Common myeloid progenitor, CD34-positive (primary cell): ENCODE measurements around the gene EHD1.
A peak's percentile ranks its signal among the peaks of the same experiment; 100 is the strongest.
"Not testable (repeated sequence)": the region's sequence is repeated elsewhere in the genome, so short reads cannot be mapped to it uniquely, and the experiment has no call there.

Experiments used
- CTCF ChIA-PET: fragments of 350-600 bp; sonication (Branson Sonifier 250); formaldehyde crosslinking; loops from one replicate; lab custom pipeline; 2021; ENCODE audit warnings: antibody characterized with exemption; lab: Charles Lee
- POLR2A ChIA-PET: fragments of 350-600 bp; sonication (Branson Sonifier 250); formaldehyde crosslinking; loops from one replicate; lab custom pipeline; 2021; ENCODE audit warnings: antibody characterized with exemption; lab: Charles Lee
- DNase-seq, 3 donors: peaks; one replicate each; pipeline versions ENCODE4 v3.0.0 to v3.0.0-alpha.2; 2013
- H3K27ac ChIP-seq, 2 experiments: 1 replicate in 1 of 2; 2 replicates in 1 of 2; pipeline ENCODE4 v1.7.0; 2013; ENCODE audit warnings: inconsistent platforms in 2 of 2, low read length in 2 of 2, mild to moderate bottlenecking in 2 of 2, low read depth in 1 of 2, moderate library complexity in 1 of 2; ENCODE audit not compliant: severe bottlenecking in 2 of 2, insufficient read depth in 1 of 2, poor library complexity in 1 of 2
- H3K27me3 ChIP-seq, 5 experiments: replicated peaks in 2 of 5; 1 replicate in 3 of 5; 2 replicates in 2 of 5; pipeline versions ENCODE4 v1.6.1 to v1.7.0; 2013; ENCODE audit warnings: low read length in 4 of 5, mild to moderate bottlenecking in 2 of 5, moderate library complexity in 2 of 5, inconsistent platforms in 1 of 5; ENCODE audit not compliant: insufficient read depth in 5 of 5, control insufficient read depth in 4 of 5
- H3K36me3 ChIP-seq, 4 experiments: 1 replicate in 2 of 4; 2 replicates in 2 of 4; pipeline versions ENCODE4 v1.6.1 to v1.7.0; 2013; ENCODE audit warnings: low read length in 3 of 4, control low read depth in 1 of 4, mild to moderate bottlenecking in 1 of 4; ENCODE audit not compliant: control insufficient read depth in 4 of 4, insufficient read depth in 4 of 4
- H3K4me1 ChIP-seq, 4 experiments: 1 replicate in 3 of 4; 2 replicates in 1 of 4; pipeline versions ENCODE4 v1.6.1 to v1.7.1; 2013; ENCODE audit warnings: low read length in 3 of 4, mild to moderate bottlenecking in 3 of 4, control low read depth in 1 of 4, inconsistent platforms in 1 of 4, moderate library complexity in 1 of 4; ENCODE audit not compliant: control insufficient read depth in 4 of 4, insufficient read depth in 4 of 4; ENCODE audit errors: control extremely low read depth in 1 of 4
- H3K4me3 ChIP-seq, 7 experiments: 1 replicate in 4 of 7; 2 replicates in 3 of 7; pipeline versions ENCODE4 v1.5.1 to v1.7.0; 2013; ENCODE audit warnings: mild to moderate bottlenecking in 7 of 7, low read length in 6 of 7, moderate library complexity in 6 of 7, inconsistent platforms in 2 of 7, low read depth in 2 of 7, control low read depth in 1 of 7; ENCODE audit not compliant: insufficient read depth in 4 of 7, control insufficient read depth in 1 of 7; ENCODE audit errors: extremely low read depth in 1 of 7
- H3K9me3 ChIP-seq, 5 experiments: 1 replicate in 4 of 5; 2 replicates in 1 of 5; pipeline versions ENCODE4 v1.6.1 to v1.7.1; 2013; ENCODE audit warnings: low read length in 4 of 5, mild to moderate bottlenecking in 2 of 5, inconsistent platforms in 1 of 5, low read depth in 1 of 5, moderate library complexity in 1 of 5; ENCODE audit not compliant: control insufficient read depth in 4 of 5, insufficient read depth in 2 of 5; ENCODE audit errors: control extremely low read depth in 1 of 5
- WGBS: methylation state at CpG from one replicate; pipeline ENCODE4 v1.1.5; 2013; ENCODE audit not compliant: insufficient coverage; 5-methylcytosine and 5-hydroxymethylcytosine counted together

Gene EHD1

GRCh38 chr11:64826062-64826461, 52.4 kb downstream of the EHD1 start:
- Histone ChIP-seq H3K36me3 (peaks cover 0 to 20% (median 6%) of the 10 kb centered on the region in 4 experiments), H3K4me3 (no peak overlapping the region), H3K9me3 (no peaks in the 10 kb centered on the region), H3K4me1 (no peaks in the 10 kb centered on the region), H3K27me3 (no peaks in the 10 kb centered on the region), H3K27ac (no peak overlapping the region)
- POLR2A ChIA-PET, result no interaction called here
- DNase-seq, result no peak
- 97% methylated on average over 6 of the region's 7 CpGs for WGBS
- CTCF ChIA-PET, result no interaction called here

- WGBS, result 88% methylated on average over 10 of the region's 11 CpGs
- POLR2A ChIA-PET, result no interaction called here
- H3K4me1 ChIP-seq, result no peaks in the 10 kb centered on the region
- H3K36me3 ChIP-seq, result peaks cover 0 to 9% (median 1%) of the 10 kb centered on the region in 4 experiments
- CTCF ChIA-PET, result no interaction called here
- H3K27me3 ChIP-seq, result no peaks in the 10 kb centered on the region
- H3K9me3 ChIP-seq, result no peaks in the 10 kb centered on the region
- H3K27ac ChIP-seq, result no peak overlapping the region
- H3K4me3 ChIP-seq, result no peak overlapping the region
- no peak for DNase-seq
Observed at GRCh38 chr11:64823568-64824119, 54.8 kb downstream of the EHD1 start.

GRCh38 chr11:64817476-64817875, 60.9 kb downstream of the EHD1 start:
- no peak for DNase-seq
- ChIA-PET CTCF (interaction anchor here (1.3 kb wide), 1 partner anchor 27 kb away, joined by 4 read pairs; the partner anchor contains the start of gene CDC42BPG), POLR2A (no interaction called here)
- H3K4me3 ChIP-seq, result no peak overlapping the region
- no peak overlapping the region for H3K27ac ChIP-seq
- H3K27me3 ChIP-seq, result no peaks in the 10 kb centered on the region
- 100% methylated on average over 3 of the region's 3 CpGs for WGBS
- H3K4me1 ChIP-seq, result no peaks in the 10 kb centered on the region
- H3K36me3 ChIP-seq, result no peaks in the 10 kb centered on the region
- no peaks in the 10 kb centered on the region for H3K9me3 ChIP-seq

GRCh38 chr11:64815433-64815832, 63.0 kb downstream of the EHD1 start:
- POLR2A ChIA-PET, result not testable (repeated sequence)

GRCh38 chr11:64814712-64815187, 63.7 kb downstream of the EHD1 start:
- 82% methylated on average over 4 of the region's 7 CpGs for WGBS
- no peak overlapping the region for H3K4me3 ChIP-seq
- H3K36me3 ChIP-seq, result no peaks in the 10 kb centered on the region
- no peaks in the 10 kb centered on the region for H3K9me3 ChIP-seq
- no peak overlapping the region for H3K27ac ChIP-seq
- no peaks in the 10 kb centered on the region for H3K27me3 ChIP-seq
- peaks cover 0 to 6% (median 3%) of the 10 kb centered on the region in 4 experiments for H3K4me1 ChIP-seq
- ChIA-PET CTCF (no interaction called here), POLR2A (no interaction called here)
- no peak for DNase-seq

More at GRCh38 chr11:64815433-64815832, 63.0 kb downstream of the EHD1 start:
- not testable (repeated sequence) for H3K4me3 ChIP-seq, H3K27me3 ChIP-seq, H3K9me3 ChIP-seq, H3K27ac ChIP-seq, H3K4me1 ChIP-seq, H3K36me3 ChIP-seq, DNase-seq
- WGBS, result 98% methylated on average over 5 of the region's 5 CpGs
- CTCF ChIA-PET, result interaction anchor here (0.6 to 1.0 kb wide), 2 partner anchors 15 to 38 kb away, joined by 3 to 4 read pairs; no protein-coding TSS in a partner anchor

- Histone ChIP-seq H3K36me3 (no peaks in the 10 kb centered on the region), H3K27me3 (no peaks in the 10 kb centered on the region), H3K27ac (no peak overlapping the region), H3K4me3 (no peak overlapping the region), H3K4me1 (peaks cover 4 to 15% (median 11%) of the 10 kb centered on the region in 4 experiments), H3K9me3 (no peaks in the 10 kb centered on the region)
- no peak for DNase-seq
- WGBS, result 94% methylated on average over 5 of the region's 5 CpGs
- POLR2A ChIA-PET, result no interaction called here
- CTCF ChIA-PET, result no interaction called here
Observed at GRCh38 chr11:64813826-64814225, 64.6 kb downstream of the EHD1 start.

- H3K27ac ChIP-seq, result peak overlapping the region in 1 of 2 experiments; percentile 64
- 80% methylated on average over 2 of the region's 17 CpGs for WGBS
Observed at GRCh38 chr11:64810891-64811272, 67.5 kb downstream of the EHD1 start.

More at GRCh38 chr11:64810891-64811272, 67.5 kb downstream of the EHD1 start:
- Histone ChIP-seq H3K4me3 (peak overlapping the region in 6 of 7 experiments; percentile 74 to 91 (median 85)), H3K36me3 (peaks cover 2 to 25% (median 19%) of the 10 kb centered on the region in 4 experiments), H3K4me1 (peaks cover 4 to 15% (median 11%) of the 10 kb centered on the region in 4 experiments), H3K9me3 (no peaks in the 10 kb centered on the region), H3K27me3 (no peaks in the 10 kb centered on the region)
- ChIA-PET CTCF (interaction anchor here (0.8 to 1.1 kb wide), 3 partner anchors 11 to 29 kb away, joined by 3 to 4 read pairs (median 3); no protein-coding TSS in a partner anchor), POLR2A (no interaction called here)
- DNase-seq, result peak in 1 of 3 donors; percentile 41
